ENCODE results near the gene BLOC1S3.

Gene BLOC1S3

GRCh38 chr19:45178262-45179071, at the start of gene BLOC1S3:
BLOC1S3 (plus strand) TSS chr19:45178784; CDS start chr19:45179297, 513 bp downstream.
- DNase-seq (ENCODE audit: extremely low read depth in 1 of 2, low read depth in 1 of 2) = peak; percentile 98 to 99

- no peak for DNase-seq (ENCODE audit: extremely low read depth in 1 of 2, low read depth in 1 of 2)
Observed at GRCh38 chr19:45128806-45129205, 49.8 kb upstream of the BLOC1S3 start.

- no peak for DNase-seq (ENCODE audit: extremely low read depth in 1 of 2, low read depth in 1 of 2)
Observed at GRCh38 chr19:45130236-45130635, 48.3 kb upstream of the BLOC1S3 start.

GRCh38 chr19:45130888-45131615, 47.5 kb upstream of the BLOC1S3 start:
- DNase-seq (ENCODE audit: extremely low read depth in 1 of 2, low read depth in 1 of 2) = no peak

GRCh38 chr19:45133661-45134060, 44.9 kb upstream of the BLOC1S3 start:
- DNase-seq (ENCODE audit: extremely low read depth in 1 of 2, low read depth in 1 of 2) = no peak

GRCh38 chr19:45135176-45135885, 43.3 kb upstream of the BLOC1S3 start:
- no peak for DNase-seq (ENCODE audit: extremely low read depth in 1 of 2, low read depth in 1 of 2)

- no peak for DNase-seq (ENCODE audit: extremely low read depth in 1 of 2, low read depth in 1 of 2)
Observed at GRCh38 chr19:45136507-45137178, 41.9 kb upstream of the BLOC1S3 start.

- no peak for DNase-seq (ENCODE audit: extremely low read depth in 1 of 2, low read depth in 1 of 2)
Observed at GRCh38 chr19:45137179-45137761, 41.3 kb upstream of the BLOC1S3 start.

GRCh38 chr19:45138303-45138751, 40.3 kb upstream of the BLOC1S3 start:
- DNase-seq (ENCODE audit: extremely low read depth in 1 of 2, low read depth in 1 of 2) = no peak

- no peak for DNase-seq (ENCODE audit: extremely low read depth in 1 of 2, low read depth in 1 of 2)
Observed at GRCh38 chr19:45139286-45140143, 39.1 kb upstream of the BLOC1S3 start.

GRCh38 chr19:45140144-45140503, 38.5 kb upstream of the BLOC1S3 start:
- no peak for DNase-seq (ENCODE audit: extremely low read depth in 1 of 2, low read depth in 1 of 2)

- DNase-seq (ENCODE audit: extremely low read depth in 1 of 2, low read depth in 1 of 2) = no peak
Observed at GRCh38 chr19:45140533-45140932, 38.1 kb upstream of the BLOC1S3 start.

- DNase-seq (ENCODE audit: extremely low read depth in 1 of 2, low read depth in 1 of 2) = no peak
Observed at GRCh38 chr19:45141203-45141900, 37.2 kb upstream of the BLOC1S3 start.

GRCh38 chr19:45142016-45142725, 36.4 kb upstream of the BLOC1S3 start:
- DNase-seq (ENCODE audit: extremely low read depth in 1 of 2, low read depth in 1 of 2) = no peak

- DNase-seq (ENCODE audit: extremely low read depth in 1 of 2, low read depth in 1 of 2) = no peak
Observed at GRCh38 chr19:45142726-45143110, 35.9 kb upstream of the BLOC1S3 start.

GRCh38 chr19:45144431-45145269, 33.9 kb upstream of the BLOC1S3 start:
- DNase-seq (ENCODE audit: extremely low read depth in 1 of 2, low read depth in 1 of 2) = no peak
